LNCaP clone FGC (cell line): ENCODE data around the gene CENPP.

Experiments used
- DNase-seq: peaks from one replicate; pipeline ENCODE4 v3.0.0-alpha.2; 2011; ENCODE audit warnings: low read depth
- H3K4me3 ChIP-seq: 2 replicates; pipeline ENCODE4 v1.5.1; 2011; ENCODE audit warnings: mild to moderate bottlenecking, low read depth, low read length, control low read depth
- TF ChIP-seq, protein P1 (sequence below): IDR thresholded peaks from 2 replicates; pipeline ENCODE4 v1.5.1; 2012; ENCODE audit warnings: mild to moderate bottlenecking; ENCODE audit not compliant: control insufficient read depth, insufficient read depth; ENCODE audit errors: extremely low read depth

Gene CENPP

DNA sequence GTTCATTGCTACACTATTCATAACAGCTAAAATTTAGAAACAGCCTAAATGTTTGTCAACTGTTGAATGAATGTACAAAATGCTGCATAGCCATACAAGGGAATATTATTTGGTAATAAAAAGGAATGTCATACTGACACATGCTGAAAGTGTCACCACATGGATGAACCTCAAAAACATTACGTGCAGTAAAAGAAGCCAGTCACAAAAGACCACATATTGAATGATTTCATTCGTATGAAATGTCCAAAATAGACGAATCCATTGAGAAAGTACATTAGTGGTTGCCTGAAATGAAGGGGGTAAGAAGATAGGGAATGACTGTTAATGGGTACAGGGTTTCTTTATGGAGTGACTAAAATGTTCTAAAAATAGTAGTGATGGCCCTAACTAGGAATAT, 221.6 kb downstream of the CENPP start:
- DNase-seq, result no peak

DNA sequence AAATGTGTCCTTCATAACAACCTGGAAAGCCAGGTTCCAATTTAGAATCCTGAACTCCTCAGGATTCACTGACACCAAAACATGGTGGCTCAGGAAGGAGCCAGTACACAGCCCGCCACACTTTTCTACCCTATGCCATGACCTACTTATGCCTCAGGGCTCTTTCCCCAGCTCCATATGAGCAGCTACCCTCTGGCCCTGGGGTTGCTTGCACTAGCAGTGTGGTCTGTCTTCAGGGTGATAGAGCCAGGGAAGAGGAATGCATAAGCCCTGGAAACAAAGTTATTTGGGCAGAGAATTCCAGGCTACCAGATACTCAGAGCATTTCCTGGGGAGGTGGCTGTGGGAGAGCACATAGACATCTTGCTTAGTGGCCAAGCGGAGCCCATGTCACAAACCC, 225.0 kb downstream of the CENPP start:
- TF ChIP-seq, protein P1, sequence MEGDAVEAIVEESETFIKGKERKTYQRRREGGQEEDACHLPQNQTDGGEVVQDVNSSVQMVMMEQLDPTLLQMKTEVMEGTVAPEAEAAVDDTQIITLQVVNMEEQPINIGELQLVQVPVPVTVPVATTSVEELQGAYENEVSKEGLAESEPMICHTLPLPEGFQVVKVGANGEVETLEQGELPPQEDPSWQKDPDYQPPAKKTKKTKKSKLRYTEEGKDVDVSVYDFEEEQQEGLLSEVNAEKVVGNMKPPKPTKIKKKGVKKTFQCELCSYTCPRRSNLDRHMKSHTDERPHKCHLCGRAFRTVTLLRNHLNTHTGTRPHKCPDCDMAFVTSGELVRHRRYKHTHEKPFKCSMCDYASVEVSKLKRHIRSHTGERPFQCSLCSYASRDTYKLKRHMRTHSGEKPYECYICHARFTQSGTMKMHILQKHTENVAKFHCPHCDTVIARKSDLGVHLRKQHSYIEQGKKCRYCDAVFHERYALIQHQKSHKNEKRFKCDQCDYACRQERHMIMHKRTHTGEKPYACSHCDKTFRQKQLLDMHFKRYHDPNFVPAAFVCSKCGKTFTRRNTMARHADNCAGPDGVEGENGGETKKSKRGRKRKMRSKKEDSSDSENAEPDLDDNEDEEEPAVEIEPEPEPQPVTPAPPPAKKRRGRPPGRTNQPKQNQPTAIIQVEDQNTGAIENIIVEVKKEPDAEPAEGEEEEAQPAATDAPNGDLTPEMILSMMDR, result no peak
- DNase-seq, result no peak
- no peak overlapping the region for H3K4me3 ChIP-seq

More for the DNA sequence above, 221.6 kb downstream of the CENPP start:
- H3K4me3 ChIP-seq, result no peak overlapping the region
- TF ChIP-seq, protein P1, result no peak

DNA sequence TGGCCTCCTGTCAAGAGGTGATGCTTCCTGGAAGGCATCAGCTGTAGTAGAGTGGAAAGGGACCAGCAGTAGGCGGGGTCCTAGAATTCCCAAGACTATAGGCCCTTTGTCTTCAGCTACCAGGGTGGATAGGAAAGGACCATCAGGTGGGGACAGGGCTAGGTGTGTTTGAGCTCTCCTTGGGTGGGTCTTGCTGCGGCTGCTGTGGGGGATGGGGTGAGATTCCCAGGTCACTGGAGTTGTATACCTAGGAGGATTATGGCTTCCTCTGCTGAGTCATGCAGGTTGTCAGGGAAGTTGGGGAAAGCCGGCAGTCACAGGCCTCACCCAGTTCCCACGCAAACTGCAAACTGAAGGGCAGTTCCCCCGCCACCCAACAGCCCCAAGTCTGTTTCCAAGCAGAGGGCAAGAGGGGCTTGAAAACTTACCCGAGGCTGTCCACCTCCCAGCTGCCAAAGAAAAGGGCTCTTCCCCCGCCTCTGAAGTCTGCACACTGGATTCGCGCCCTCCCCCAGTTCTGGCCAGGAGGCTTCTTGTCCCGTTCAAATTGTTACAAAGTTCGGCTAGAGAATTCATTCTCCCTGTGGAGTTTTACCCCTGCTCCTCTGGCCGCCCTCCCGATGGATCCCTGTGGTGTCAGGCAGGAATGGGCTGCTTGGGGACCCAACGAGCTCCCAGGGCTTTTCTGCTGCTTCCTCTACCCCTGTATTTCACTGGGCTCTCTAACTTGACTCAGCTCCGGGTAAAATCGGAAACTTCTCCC, 233.0 kb downstream of the CENPP start:
- no peak overlapping the region for H3K4me3 ChIP-seq
- DNase-seq, result no peak
- TF ChIP-seq, protein P1, result no peak

DNA sequence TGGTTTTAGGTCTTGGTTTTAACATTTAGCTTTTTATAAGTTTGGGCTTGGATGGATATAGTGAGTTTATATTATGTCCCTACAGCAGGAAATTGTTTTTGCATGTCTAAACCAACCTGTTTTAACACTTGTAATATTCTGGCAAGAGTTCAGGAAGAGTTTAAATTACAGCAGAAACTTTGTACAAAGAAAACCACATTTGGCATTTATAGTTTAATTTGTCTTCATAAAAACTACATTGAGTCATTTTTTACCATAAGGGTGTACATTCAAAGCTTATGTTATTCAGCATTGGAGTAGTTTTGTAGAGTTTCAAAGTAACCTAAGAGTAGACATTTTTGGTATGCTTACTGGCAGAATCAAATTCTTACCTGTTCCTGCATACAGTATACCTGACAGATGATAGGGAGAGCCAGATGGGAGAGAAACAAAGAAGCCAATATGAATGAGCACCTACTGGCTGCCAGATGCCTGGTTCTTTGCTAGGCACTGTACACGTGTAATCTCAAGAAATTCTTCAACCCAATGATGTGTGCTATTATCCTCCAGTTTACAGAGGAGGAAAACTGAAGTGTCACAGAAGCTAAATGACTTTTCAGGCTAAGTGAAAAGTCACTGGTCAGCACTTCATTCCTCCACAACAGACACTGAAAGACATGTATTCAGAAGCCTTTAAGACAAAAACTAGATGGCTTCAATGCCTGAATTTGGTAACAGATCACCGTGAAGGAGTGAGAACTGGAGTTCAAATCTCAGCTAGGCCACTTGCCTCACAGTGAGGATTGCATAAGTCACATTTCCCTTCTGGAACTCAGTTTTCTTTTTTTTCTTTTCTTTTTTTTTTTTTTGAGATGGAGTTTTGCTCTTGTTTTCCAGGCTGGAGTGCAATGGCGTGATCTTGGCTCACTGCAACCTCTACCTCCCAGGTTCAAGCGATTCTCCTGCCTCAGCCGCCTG, 235.9 kb downstream of the CENPP start:
- TF ChIP-seq, protein P1, result no peak
- DNase-seq, result no peak
- no peak overlapping the region for H3K4me3 ChIP-seq

DNA sequence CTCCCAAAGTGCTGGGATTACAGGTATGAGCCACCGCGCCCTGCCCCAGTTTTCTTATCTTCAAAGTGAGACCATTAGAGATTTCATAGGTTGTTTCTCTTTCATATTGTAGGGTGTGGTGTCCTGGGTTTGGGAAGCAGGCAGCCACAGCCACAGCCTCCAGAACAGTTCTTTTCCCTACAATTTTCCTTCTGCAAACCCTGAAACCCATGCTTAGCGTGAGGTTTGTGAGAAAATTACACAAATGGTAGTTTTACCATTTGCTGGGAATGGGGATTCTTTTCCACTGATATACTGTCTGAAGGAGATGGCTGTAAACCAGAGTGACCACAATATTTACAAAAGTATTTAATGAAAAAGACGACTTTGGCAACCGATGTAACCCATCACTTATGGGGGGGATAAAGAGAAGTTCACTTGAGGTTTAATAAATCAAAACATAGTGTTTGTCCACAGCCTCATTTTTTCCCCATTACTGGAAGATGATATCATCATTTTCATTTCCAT, 236.8 kb downstream of the CENPP start:
- TF ChIP-seq, protein P1, result no peak
- H3K4me3 ChIP-seq, result no peak overlapping the region
- DNase-seq, result no peak

DNA sequence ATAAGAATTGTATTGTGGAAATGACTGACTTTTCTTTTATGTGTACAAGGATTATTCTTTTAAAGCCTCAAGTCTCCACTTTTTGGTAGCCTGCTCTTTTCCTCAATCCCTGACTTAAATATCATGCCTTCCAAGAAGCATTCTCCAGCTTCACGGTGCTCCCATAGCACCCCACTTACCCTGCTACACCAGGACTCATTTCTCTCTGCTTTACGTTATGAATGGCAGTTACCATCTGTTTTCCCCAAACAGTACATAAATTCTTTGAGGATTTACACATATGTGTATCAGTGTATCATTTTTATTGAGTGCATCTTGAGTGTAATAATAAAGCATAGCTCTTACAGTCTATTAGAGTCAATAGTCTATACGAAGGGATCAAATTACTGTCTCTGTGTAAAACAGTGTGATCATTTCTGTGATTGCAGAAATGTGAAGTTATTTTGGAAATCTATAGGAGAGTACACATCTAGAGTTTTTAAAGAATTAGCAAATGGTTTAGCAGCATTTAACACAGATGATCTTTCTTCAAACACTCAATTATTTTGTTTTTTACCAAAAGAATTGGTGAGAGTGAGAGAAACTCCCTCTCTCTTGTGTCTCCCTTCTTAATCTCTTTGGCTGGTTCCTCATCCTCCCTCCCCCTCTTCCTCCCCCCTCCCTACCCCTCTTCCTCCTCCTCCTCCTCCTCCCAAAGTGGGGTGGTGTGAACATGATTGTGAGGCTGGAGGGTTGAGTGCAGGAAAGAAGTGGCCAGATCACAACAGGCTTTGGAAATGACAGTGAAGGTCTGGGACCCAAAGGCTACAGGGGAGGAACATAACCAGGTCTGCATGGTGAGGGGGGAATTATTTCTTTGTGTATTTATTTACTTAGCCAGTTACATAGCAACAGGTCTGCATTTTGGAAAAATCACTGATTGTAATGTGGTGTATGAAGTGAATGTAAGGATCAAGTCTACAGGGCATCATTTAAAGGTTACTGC, 237.7 kb downstream of the CENPP start:
- no peak overlapping the region for H3K4me3 ChIP-seq
- TF ChIP-seq, protein P1, result no peak
- DNase-seq, result no peak
